Measurements from ENCODE around the gene ERCC1. TPM values are rescaled to one million over a fixed set of nuclear protein-coding genes. Genes with fewer than 3 reads are reported as not detected.
"Not testable (repeated sequence)": the region's sequence is repeated elsewhere in the genome, so short reads cannot be mapped to it uniquely, and the experiment has no call there.

Gene ERCC1
- polyA plus RNA-seq, 1 of the 3 experiments (the other 2 are of a cell fraction) = 95.3 TPM

DNA sequence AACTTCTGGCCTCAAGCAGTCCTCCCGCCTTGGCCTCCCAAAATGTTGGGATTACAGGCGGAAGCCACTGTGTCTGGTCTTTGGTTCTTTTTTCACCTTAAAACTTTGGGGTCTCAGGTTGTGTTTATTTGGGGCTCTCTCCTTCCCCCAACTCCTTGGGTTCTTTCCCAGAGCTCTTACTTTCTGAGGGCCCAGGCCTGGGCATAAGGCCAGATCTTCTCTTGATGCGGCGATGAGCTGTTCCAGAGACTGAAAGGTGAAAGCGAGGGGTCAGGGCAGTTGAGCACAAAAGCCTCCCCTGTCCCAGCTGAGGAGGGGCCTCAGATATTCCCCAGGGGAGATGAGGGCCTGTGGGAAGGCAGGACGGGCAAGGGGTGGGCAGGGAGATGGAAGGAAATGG is 10.2 kb downstream of the ERCC1 start:
- CTCF ChIA-PET = interaction anchor here (0.8 to 3.0 kb wide), 4 partner anchors 65 to 272 kb away, joined by 3 to 14 read pairs (median 7); no protein-coding TSS in a partner anchor

DNA sequence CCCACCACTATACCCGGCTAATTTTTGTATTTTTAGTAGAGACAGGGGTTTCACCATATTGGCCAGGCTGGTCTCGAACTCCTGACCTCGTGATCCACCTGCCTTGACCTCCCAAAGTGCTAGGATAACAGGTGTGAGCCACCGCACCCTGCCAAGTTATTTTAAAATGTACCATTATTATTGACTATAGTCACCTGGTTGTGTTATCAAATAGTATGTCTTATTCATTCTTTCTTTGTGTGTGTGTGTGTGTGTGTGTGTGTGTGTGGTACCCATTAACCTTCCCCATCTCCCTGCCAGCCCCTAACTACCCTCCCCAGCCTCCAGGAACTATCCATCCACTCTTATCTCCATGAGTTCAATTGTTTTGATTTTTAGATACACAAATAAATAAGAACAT is 13.4 kb downstream of the ERCC1 start:
- peaks cover 16 to 41% of the 10 kb centered on the region in 2 experiments for H3K36me3 ChIP-seq (replicated peaks in 1 of 2; ENCODE audit: control insufficient read depth in 1 of 2, insufficient read depth in 2 of 2, low read length in 1 of 2)
- CTCF ChIA-PET = interaction anchor here (1.7 kb wide), 1 partner anchor 68 kb away, joined by 4 read pairs; no protein-coding TSS in a partner anchor
- POLR2A ChIA-PET; H3K4me1 ChIP-seq (ENCODE audit: control insufficient read depth in 1 of 2, insufficient read depth in 2 of 2, low read depth in 1 of 2, low read length in 1 of 2); H3K9me2 ChIP-seq; H3K4me3 ChIP-seq (ENCODE audit: low read depth in 2 of 2, low read length in 1 of 2); H2AFZ ChIP-seq (ENCODE audit: low read depth); H4K20me1 ChIP-seq (ENCODE audit: insufficient read depth); DNase-seq; H3K27ac ChIP-seq (ENCODE audit: low read depth in 2 of 2, low read length in 1 of 2); H3K9me3 ChIP-seq; H3K27me3 ChIP-seq (ENCODE audit: insufficient read depth); H3K4me2 ChIP-seq; H3K9ac ChIP-seq: not testable (repeated sequence)
- peaks cover 12% of the 10 kb centered on the region for H3F3A ChIP-seq (replicated peaks; ENCODE audit: insufficient read depth)
- WGBS (ENCODE audit: low lambda C conversion rate) = 98% methylated on average over 4 of the region's 4 CpGs
- H3K79me2 ChIP-seq (ENCODE audit: insufficient read depth) = peaks cover 32% of the 10 kb centered on the region

More for the DNA sequence above, 10.2 kb downstream of the ERCC1 start:
- Histone ChIP-seq H2AFZ (ENCODE audit: low read depth) (no peak overlapping the region), H3K79me2 (ENCODE audit: insufficient read depth) (peaks cover 17% of the 10 kb centered on the region; the same call in 1 of the 2 replicates), H4K20me1 (ENCODE audit: insufficient read depth) (no peaks in the 10 kb centered on the region), H3K4me2 (no peak overlapping the region), H3K36me3 (replicated peaks in 1 of 2; ENCODE audit: control insufficient read depth in 1 of 2, insufficient read depth in 2 of 2, low read length in 1 of 2) (peaks cover 14 to 60% of the 10 kb centered on the region in 2 experiments), H3K4me3 (ENCODE audit: low read depth in 2 of 2, low read length in 1 of 2) (no peak overlapping the region), H3K9me3 (no peaks in the 10 kb centered on the region), H3K9ac (no peak overlapping the region), H3K27me3 (ENCODE audit: insufficient read depth) (no peaks in the 10 kb centered on the region), H3F3A (replicated peaks; ENCODE audit: insufficient read depth) (peaks cover 10% of the 10 kb centered on the region), H3K27ac (ENCODE audit: low read depth in 2 of 2, low read length in 1 of 2) (no peak overlapping the region), H3K9me2 (no peaks in the 10 kb centered on the region), H3K4me1 (ENCODE audit: control insufficient read depth in 1 of 2, insufficient read depth in 2 of 2, low read depth in 1 of 2, low read length in 1 of 2) (no peaks in the 10 kb centered on the region)
- WGBS (ENCODE audit: low lambda C conversion rate) = 92% methylated on average over 6 of the region's 6 CpGs
- TF ChIP-seq EZH2phosphoT487 (IDR thresholded peaks at IDR 0.05; ENCODE audit: borderline replicate concordance, low read depth) = no peak
- TF ChIP-seq, protein P1, sequence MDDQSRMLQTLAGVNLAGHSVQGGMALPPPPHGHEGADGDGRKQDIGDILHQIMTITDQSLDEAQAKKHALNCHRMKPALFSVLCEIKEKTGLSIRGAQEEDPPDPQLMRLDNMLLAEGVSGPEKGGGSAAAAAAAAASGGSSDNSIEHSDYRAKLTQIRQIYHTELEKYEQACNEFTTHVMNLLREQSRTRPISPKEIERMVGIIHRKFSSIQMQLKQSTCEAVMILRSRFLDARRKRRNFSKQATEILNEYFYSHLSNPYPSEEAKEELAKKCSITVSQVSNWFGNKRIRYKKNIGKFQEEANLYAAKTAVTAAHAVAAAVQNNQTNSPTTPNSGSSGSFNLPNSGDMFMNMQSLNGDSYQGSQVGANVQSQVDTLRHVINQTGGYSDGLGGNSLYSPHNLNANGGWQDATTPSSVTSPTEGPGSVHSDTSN (IDR thresholded peaks at IDR 0.05) = no peak
- TF ChIP-seq, protein P2, sequence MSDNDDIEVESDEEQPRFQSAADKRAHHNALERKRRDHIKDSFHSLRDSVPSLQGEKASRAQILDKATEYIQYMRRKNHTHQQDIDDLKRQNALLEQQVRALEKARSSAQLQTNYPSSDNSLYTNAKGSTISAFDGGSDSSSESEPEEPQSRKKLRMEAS (IDR thresholded peaks at IDR 0.05; ENCODE audit: low read depth) = no peak
- no peak for TF ChIP-seq FOXJ3 (CRISPR knock-in tag; IDR thresholded peaks at IDR 0.05)
- no peak for TF ChIP-seq POLR2AphosphoS5 (IDR thresholded peaks at IDR 0.05; ENCODE audit: low read depth, low read length)
- TF ChIP-seq YY1 (IDR thresholded peaks at IDR 0.05; ENCODE audit: low read depth) = no peak
- TF ChIP-seq MEF2A (IDR thresholded peaks at IDR 0.05; ENCODE audit: borderline replicate concordance, low read depth) = no peak
- TF ChIP-seq, protein P3, sequence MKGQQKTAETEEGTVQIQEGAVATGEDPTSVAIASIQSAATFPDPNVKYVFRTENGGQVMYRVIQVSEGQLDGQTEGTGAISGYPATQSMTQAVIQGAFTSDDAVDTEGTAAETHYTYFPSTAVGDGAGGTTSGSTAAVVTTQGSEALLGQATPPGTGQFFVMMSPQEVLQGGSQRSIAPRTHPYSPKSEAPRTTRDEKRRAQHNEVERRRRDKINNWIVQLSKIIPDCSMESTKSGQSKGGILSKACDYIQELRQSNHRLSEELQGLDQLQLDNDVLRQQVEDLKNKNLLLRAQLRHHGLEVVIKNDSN (IDR thresholded peaks at IDR 0.05; ENCODE audit: borderline replicate concordance, low read depth) = no peak
- TF ChIP-seq, protein P4, sequence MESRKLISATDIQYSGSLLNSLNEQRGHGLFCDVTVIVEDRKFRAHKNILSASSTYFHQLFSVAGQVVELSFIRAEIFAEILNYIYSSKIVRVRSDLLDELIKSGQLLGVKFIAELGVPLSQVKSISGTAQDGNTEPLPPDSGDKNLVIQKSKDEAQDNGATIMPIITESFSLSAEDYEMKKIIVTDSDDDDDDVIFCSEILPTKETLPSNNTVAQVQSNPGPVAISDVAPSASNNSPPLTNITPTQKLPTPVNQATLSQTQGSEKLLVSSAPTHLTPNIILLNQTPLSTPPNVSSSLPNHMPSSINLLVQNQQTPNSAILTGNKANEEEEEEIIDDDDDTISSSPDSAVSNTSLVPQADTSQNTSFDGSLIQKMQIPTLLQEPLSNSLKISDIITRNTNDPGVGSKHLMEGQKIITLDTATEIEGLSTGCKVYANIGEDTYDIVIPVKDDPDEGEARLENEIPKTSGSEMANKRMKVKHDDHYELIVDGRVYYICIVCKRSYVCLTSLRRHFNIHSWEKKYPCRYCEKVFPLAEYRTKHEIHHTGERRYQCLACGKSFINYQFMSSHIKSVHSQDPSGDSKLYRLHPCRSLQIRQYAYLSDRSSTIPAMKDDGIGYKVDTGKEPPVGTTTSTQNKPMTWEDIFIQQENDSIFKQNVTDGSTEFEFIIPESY (IDR thresholded peaks at IDR 0.05; ENCODE audit: borderline replicate concordance, low read depth) = no peak
- no peak for TF ChIP-seq TAF1 (IDR thresholded peaks at IDR 0.05; ENCODE audit: borderline replicate concordance, low read depth, low read length)
- no peak for TF ChIP-seq SMC3 (IDR thresholded peaks at IDR 0.05; ENCODE audit: low read depth, low read length)
- TF ChIP-seq, protein P5, sequence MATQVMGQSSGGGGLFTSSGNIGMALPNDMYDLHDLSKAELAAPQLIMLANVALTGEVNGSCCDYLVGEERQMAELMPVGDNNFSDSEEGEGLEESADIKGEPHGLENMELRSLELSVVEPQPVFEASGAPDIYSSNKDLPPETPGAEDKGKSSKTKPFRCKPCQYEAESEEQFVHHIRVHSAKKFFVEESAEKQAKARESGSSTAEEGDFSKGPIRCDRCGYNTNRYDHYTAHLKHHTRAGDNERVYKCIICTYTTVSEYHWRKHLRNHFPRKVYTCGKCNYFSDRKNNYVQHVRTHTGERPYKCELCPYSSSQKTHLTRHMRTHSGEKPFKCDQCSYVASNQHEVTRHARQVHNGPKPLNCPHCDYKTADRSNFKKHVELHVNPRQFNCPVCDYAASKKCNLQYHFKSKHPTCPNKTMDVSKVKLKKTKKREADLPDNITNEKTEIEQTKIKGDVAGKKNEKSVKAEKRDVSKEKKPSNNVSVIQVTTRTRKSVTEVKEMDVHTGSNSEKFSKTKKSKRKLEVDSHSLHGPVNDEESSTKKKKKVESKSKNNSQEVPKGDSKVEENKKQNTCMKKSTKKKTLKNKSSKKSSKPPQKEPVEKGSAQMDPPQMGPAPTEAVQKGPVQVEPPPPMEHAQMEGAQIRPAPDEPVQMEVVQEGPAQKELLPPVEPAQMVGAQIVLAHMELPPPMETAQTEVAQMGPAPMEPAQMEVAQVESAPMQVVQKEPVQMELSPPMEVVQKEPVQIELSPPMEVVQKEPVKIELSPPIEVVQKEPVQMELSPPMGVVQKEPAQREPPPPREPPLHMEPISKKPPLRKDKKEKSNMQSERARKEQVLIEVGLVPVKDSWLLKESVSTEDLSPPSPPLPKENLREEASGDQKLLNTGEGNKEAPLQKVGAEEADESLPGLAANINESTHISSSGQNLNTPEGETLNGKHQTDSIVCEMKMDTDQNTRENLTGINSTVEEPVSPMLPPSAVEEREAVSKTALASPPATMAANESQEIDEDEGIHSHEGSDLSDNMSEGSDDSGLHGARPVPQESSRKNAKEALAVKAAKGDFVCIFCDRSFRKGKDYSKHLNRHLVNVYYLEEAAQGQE (IDR thresholded peaks at IDR 0.05; ENCODE audit: low read depth, low read length) = no peak
- no peak for TF ChIP-seq TCF12 (IDR thresholded peaks at IDR 0.05)
- POLR2A ChIA-PET = no interaction called here
- no peak for DNase-seq

Measured in SK-N-SH (cell line).